CD4-positive, CD25-positive, alpha-beta regulatory T cell (primary cell): ENCODE results near the gene KCNJ5. TPM values are rescaled to one million over a fixed set of nuclear protein-coding genes. Genes with fewer than 3 reads are reported as not detected.

Experiments used
- ATAC-seq, 2 donors: fragments of 150-1000 bp; cut with Tn5 transposase; one replicate each; pipeline ENCODE4 v1.10.0; 2021; ENCODE audit warnings: low read depth in 2 of 2, moderate number of reproducible peaks in 2 of 2, moderate library complexity in 1 of 2
- DNase-seq, 3 donors: peaks; one replicate each; pipeline versions ENCODE4 v3.0.0 to v3.0.0-alpha.2; 2012 to 2022; ENCODE audit warnings: mixed read lengths in 1 of 3
- H3K27ac ChIP-seq: one replicate; pipeline ENCODE4 v1.7.0; 2013; ENCODE audit warnings: mild to moderate bottlenecking, low read length; ENCODE audit not compliant: insufficient read depth, poor library complexity, severe bottlenecking
- H3K27me3 ChIP-seq: one replicate; pipeline ENCODE4 v1.7.0; 2013; ENCODE audit warnings: low read length; ENCODE audit not compliant: control insufficient read depth, insufficient read depth
- H3K36me3 ChIP-seq: one replicate; pipeline ENCODE4 v1.7.0; 2013; ENCODE audit warnings: mild to moderate bottlenecking, low read length, moderate library complexity; ENCODE audit not compliant: control insufficient read depth, insufficient read depth
- H3K4me1 ChIP-seq: 2 replicates; pipeline ENCODE4 v1.7.0; 2013; ENCODE audit warnings: mild to moderate bottlenecking, low read length; ENCODE audit not compliant: insufficient read depth, control insufficient read depth, poor library complexity, severe bottlenecking
- H3K4me3 ChIP-seq: one replicate; pipeline ENCODE4 v1.7.0; 2013; ENCODE audit warnings: low read depth, mild to moderate bottlenecking, low read length, moderate library complexity
- H3K9me3 ChIP-seq, 2 experiments: 1 replicate in 1 of 2; 2 replicates in 1 of 2; pipeline ENCODE4 v1.7.0; 2013; ENCODE audit warnings: low read length in 2 of 2, mild to moderate bottlenecking in 1 of 2, moderate library complexity in 1 of 2; ENCODE audit not compliant: control insufficient read depth in 2 of 2
- H3K27ac Mint-ChIP-seq, 3 donors: one replicate each; pipeline ENCODE4 v1.8.0; 2020 to 2022; ENCODE audit warnings: mild to moderate bottlenecking in 3 of 3, mixed read lengths in 3 of 3, moderate library complexity in 2 of 3
- H3K27me3 Mint-ChIP-seq: one replicate; pipeline ENCODE4 v1.8.0; 2022; ENCODE audit warnings: mild to moderate bottlenecking, mixed read lengths
- H3K36me3 Mint-ChIP-seq: one replicate; pipeline ENCODE4 v1.8.0; 2020; ENCODE audit warnings: mixed read lengths
- H3K4me1 Mint-ChIP-seq, 4 donors: one replicate each; pipeline ENCODE4 v1.8.0; 2020 to 2022; ENCODE audit warnings: mixed read lengths in 4 of 4, mild to moderate bottlenecking in 1 of 4
- H3K4me3 Mint-ChIP-seq, 4 donors: one replicate each; pipeline ENCODE4 v1.8.0; 2020 to 2022; ENCODE audit warnings: mild to moderate bottlenecking in 4 of 4, mixed read lengths in 4 of 4, moderate library complexity in 3 of 4
- H3K9me3 Mint-ChIP-seq, 7 donors: one replicate each; pipeline ENCODE4 v1.8.0; 2020 to 2022; ENCODE audit warnings: mixed read lengths in 7 of 7, mild to moderate bottlenecking in 3 of 7, moderate library complexity in 2 of 7
- polyA plus RNA-seq, 4 donors: library from polyadenylated mRNA; unstranded; fragments of 300-500 nt; fragmentation: Illumina TruSeq; gene quantifications; one replicate each; pipeline ENCODE4 v1.2.3, GENCODE V29; 2021
- total RNA-seq: library from RNA; stranded (reverse); gene quantifications from one replicate; pipeline ENCODE4 v1.2.3, GENCODE V29; 2022

KCNJ5 gene
- total and polyA plus RNA-seq, 5 donors from 2014 or later = not detected

GRCh38 chr11:128942817-128943427, 51.8 kb downstream of the KCNJ5 start, which contains the start of gene TP53AIP1:
TP53AIP1 (minus strand) TSS chr11:128942871; CDS start chr11:128937818, 5,053 bp downstream.
- ATAC-seq (no peak), DNase-seq (no peak)
- Histone ChIP-seq H3K27me3 (no peaks in the 10 kb centered on the region), H3K4me3 (no peak within 1 kb of the TSS), H3K4me1 (no peaks in the 10 kb centered on the region), H3K9me3 (no peaks in the 10 kb centered on the region), H3K27ac (no peak within 1 kb of the TSS), H3K36me3 (no peaks in the 10 kb centered on the region)
- Mint-ChIP-seq H3K4me3 (no peak within 1 kb of the TSS), H3K4me1 (no peaks in the 10 kb centered on the region), H3K36me3 (no peaks in the 10 kb centered on the region), H3K9me3 (no peaks in the 10 kb centered on the region), H3K27me3 (peaks cover 4% of the 10 kb centered on the region), H3K27ac (no peak within 1 kb of the TSS)

- H3K27me3 Mint-ChIP-seq = peaks cover 9% of the 10 kb centered on the region
- no peak overlapping the region for H3K4me3 ChIP-seq
- H3K27ac Mint-ChIP-seq = no peak overlapping the region
- no peak overlapping the region for H3K27ac ChIP-seq
- H3K9me3 ChIP-seq = no peaks in the 10 kb centered on the region
- H3K36me3 Mint-ChIP-seq = no peaks in the 10 kb centered on the region
- H3K4me1 Mint-ChIP-seq = no peaks in the 10 kb centered on the region
- H3K4me1 ChIP-seq = no peaks in the 10 kb centered on the region
- H3K4me3 Mint-ChIP-seq = no peak overlapping the region
- H3K36me3 ChIP-seq = no peaks in the 10 kb centered on the region
- H3K9me3 Mint-ChIP-seq = no peaks in the 10 kb centered on the region
- no peaks in the 10 kb centered on the region for H3K27me3 ChIP-seq
- ATAC-seq = no peak
- DNase-seq = no peak
Measured at GRCh38 chr11:128943428-128943976, 52.3 kb downstream of the KCNJ5 start.

- no peaks in the 10 kb centered on the region for H3K27me3 ChIP-seq
- H3K27ac ChIP-seq = no peak overlapping the region
- no peak overlapping the region for H3K27ac Mint-ChIP-seq
- no peak overlapping the region for H3K4me3 Mint-ChIP-seq
- no peaks in the 10 kb centered on the region for H3K9me3 ChIP-seq
- H3K4me1 ChIP-seq = no peaks in the 10 kb centered on the region
- peaks cover 27% of the 10 kb centered on the region for H3K27me3 Mint-ChIP-seq
- H3K36me3 Mint-ChIP-seq = no peaks in the 10 kb centered on the region
- H3K9me3 Mint-ChIP-seq = no peaks in the 10 kb centered on the region
- DNase-seq = no peak
- no peak overlapping the region for H3K4me3 ChIP-seq
- no peak for ATAC-seq
- no peaks in the 10 kb centered on the region for H3K36me3 ChIP-seq
- H3K4me1 Mint-ChIP-seq = no peaks in the 10 kb centered on the region
Measured at GRCh38 chr11:128946648-128947047, 55.5 kb downstream of the KCNJ5 start.

GRCh38 chr11:128947773-128948172, 56.6 kb downstream of the KCNJ5 start:
- peaks cover 30% of the 10 kb centered on the region for H3K27me3 Mint-ChIP-seq
- no peaks in the 10 kb centered on the region for H3K9me3 Mint-ChIP-seq
- no peak overlapping the region for H3K27ac Mint-ChIP-seq

GRCh38 chr11:128948583-128948982, 57.4 kb downstream of the KCNJ5 start:
- H3K9me3 ChIP-seq = no peaks in the 10 kb centered on the region
- Mint-ChIP-seq H3K4me1 (no peaks in the 10 kb centered on the region), H3K9me3 (no peaks in the 10 kb centered on the region), H3K4me3 (no peak overlapping the region), H3K36me3 (no peaks in the 10 kb centered on the region), H3K27me3 (peaks cover 30% of the 10 kb centered on the region), H3K27ac (no peak overlapping the region)
- no peaks in the 10 kb centered on the region for H3K27me3 ChIP-seq
- no peak overlapping the region for H3K27ac ChIP-seq
- H3K4me1 ChIP-seq = no peaks in the 10 kb centered on the region
- H3K4me3 ChIP-seq = no peak overlapping the region
- no peaks in the 10 kb centered on the region for H3K36me3 ChIP-seq
- no peak for DNase-seq
- no peak for ATAC-seq

More at GRCh38 chr11:128947773-128948172, 56.6 kb downstream of the KCNJ5 start:
- DNase-seq (no peak), ATAC-seq (no peak)
- Mint-ChIP-seq H3K36me3 (no peaks in the 10 kb centered on the region), H3K4me3 (no peak overlapping the region), H3K4me1 (no peaks in the 10 kb centered on the region)
- H3K27me3 ChIP-seq = no peaks in the 10 kb centered on the region
- no peaks in the 10 kb centered on the region for H3K4me1 ChIP-seq
- H3K27ac ChIP-seq = no peak overlapping the region
- no peak overlapping the region for H3K4me3 ChIP-seq
- H3K9me3 ChIP-seq = no peaks in the 10 kb centered on the region
- no peaks in the 10 kb centered on the region for H3K36me3 ChIP-seq

DNA sequence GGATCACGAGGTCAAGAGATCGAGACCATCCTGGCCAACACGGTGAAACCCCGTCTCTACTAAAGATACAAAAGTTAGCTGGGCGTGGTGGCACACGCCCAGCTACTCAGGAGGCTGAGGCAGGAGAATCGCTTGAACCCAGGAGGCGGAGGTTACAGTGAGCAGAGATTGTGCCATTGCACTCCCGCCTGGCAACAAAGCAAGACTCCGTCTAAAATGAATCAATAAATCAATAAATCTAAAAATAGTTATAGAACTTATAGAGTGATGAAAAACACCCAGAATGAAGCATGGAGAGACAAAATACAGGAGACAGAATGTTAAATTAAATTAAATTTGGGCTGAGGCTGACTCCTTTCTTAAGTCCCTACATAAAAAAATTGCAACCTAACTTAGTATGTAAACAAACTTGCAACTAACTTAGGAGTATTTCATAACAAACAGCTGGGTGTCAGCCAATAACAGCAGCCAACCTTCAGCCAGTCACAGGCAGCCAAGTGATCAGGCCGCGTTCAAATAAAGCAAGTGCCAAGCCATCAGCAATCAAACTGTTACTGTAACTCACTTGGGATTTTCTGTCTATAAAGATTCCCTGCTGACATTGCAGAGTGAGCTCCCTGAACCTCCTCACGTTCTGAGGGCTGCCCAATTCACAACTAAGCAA, 58.8 kb downstream of the KCNJ5 start:
- Histone ChIP-seq H3K27ac (no peak overlapping the region), H3K9me3 (no peaks in the 10 kb centered on the region), H3K27me3 (no peaks in the 10 kb centered on the region), H3K36me3 (no peaks in the 10 kb centered on the region), H3K4me1 (no peaks in the 10 kb centered on the region), H3K4me3 (no peak overlapping the region)
- no peak for DNase-seq
- Mint-ChIP-seq H3K36me3 (no peaks in the 10 kb centered on the region), H3K4me3 (no peak overlapping the region), H3K27ac (no peak overlapping the region), H3K4me1 (no peaks in the 10 kb centered on the region), H3K27me3 (peaks cover 33% of the 10 kb centered on the region), H3K9me3 (no peaks in the 10 kb centered on the region)
- no peak for ATAC-seq

- no peak overlapping the region for H3K4me3 Mint-ChIP-seq
Measured at GRCh38 chr11:128953151-128953550, 62.0 kb downstream of the KCNJ5 start.

GRCh38 chr11:128955636-128956035, 64.5 kb downstream of the KCNJ5 start:
- Mint-ChIP-seq H3K4me3 (no peak overlapping the region), H3K36me3 (no peaks in the 10 kb centered on the region), H3K9me3 (no peaks in the 10 kb centered on the region), H3K27me3 (peaks cover 25% of the 10 kb centered on the region), H3K4me1 (no peaks in the 10 kb centered on the region), H3K27ac (no peak overlapping the region)
- Histone ChIP-seq H3K4me1 (no peaks in the 10 kb centered on the region), H3K36me3 (no peaks in the 10 kb centered on the region), H3K27me3 (no peaks in the 10 kb centered on the region), H3K4me3 (no peak overlapping the region), H3K9me3 (no peaks in the 10 kb centered on the region), H3K27ac (no peak overlapping the region)
- ATAC-seq = no peak
- DNase-seq = no peak

More at GRCh38 chr11:128953151-128953550, 62.0 kb downstream of the KCNJ5 start:
- H3K4me1 Mint-ChIP-seq = no peaks in the 10 kb centered on the region
- no peak for DNase-seq
- Histone ChIP-seq H3K27ac (no peak overlapping the region), H3K36me3 (no peaks in the 10 kb centered on the region), H3K27me3 (no peaks in the 10 kb centered on the region), H3K4me3 (no peak overlapping the region), H3K4me1 (no peaks in the 10 kb centered on the region), H3K9me3 (no peaks in the 10 kb centered on the region)
- peaks cover 38% of the 10 kb centered on the region for H3K27me3 Mint-ChIP-seq
- H3K9me3 Mint-ChIP-seq = no peaks in the 10 kb centered on the region
- no peak overlapping the region for H3K27ac Mint-ChIP-seq
- no peak for ATAC-seq
- no peaks in the 10 kb centered on the region for H3K36me3 Mint-ChIP-seq
